ENCODE measurements around the gene DRAM1.

DNA sequence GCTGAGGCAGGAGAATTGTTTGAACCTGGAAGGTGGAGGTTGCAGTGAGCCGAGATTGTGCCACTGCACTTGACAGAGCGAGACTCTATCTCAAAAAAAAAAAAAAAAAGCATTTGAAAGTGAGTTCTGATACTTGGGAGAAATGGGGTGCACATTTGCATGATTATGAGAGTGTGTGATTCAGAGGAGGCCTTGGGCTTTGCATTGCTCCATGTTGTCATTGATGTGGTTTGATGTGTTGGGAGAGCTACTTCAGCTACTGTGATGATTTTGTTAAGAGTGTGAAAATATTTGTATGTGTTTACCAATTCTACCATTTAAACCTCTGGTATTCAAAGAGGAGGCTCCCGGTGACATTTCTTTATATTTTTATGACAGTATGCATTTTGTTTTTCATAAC is 24.4 kb downstream of the DRAM1 start:
- TF ChIP-seq, protein P1, sequence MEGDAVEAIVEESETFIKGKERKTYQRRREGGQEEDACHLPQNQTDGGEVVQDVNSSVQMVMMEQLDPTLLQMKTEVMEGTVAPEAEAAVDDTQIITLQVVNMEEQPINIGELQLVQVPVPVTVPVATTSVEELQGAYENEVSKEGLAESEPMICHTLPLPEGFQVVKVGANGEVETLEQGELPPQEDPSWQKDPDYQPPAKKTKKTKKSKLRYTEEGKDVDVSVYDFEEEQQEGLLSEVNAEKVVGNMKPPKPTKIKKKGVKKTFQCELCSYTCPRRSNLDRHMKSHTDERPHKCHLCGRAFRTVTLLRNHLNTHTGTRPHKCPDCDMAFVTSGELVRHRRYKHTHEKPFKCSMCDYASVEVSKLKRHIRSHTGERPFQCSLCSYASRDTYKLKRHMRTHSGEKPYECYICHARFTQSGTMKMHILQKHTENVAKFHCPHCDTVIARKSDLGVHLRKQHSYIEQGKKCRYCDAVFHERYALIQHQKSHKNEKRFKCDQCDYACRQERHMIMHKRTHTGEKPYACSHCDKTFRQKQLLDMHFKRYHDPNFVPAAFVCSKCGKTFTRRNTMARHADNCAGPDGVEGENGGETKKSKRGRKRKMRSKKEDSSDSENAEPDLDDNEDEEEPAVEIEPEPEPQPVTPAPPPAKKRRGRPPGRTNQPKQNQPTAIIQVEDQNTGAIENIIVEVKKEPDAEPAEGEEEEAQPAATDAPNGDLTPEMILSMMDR (IDR thresholded peaks at IDR 0.05): no peak
- TF ChIP-seq EP300 (IDR thresholded peaks at IDR 0.05; ENCODE audit: borderline replicate concordance in 1 of 2, low read depth in 1 of 2, low read length in 1 of 2) (no peak), FOSL2 (IDR thresholded peaks at IDR 0.05; ENCODE audit: borderline replicate concordance, low read depth) (no peak), TEAD4 (IDR thresholded peaks at IDR 0.05; ENCODE audit: borderline replicate concordance, insufficient read depth) (no peak), PBX3 (IDR thresholded peaks at IDR 0.05) (no peak), GABPA (IDR thresholded peaks at IDR 0.05; ENCODE audit: low read depth) (no peak), CHD2 (IDR thresholded peaks at IDR 0.05; ENCODE audit: low read length, partially characterized antibody) (no peak), MXI1 (IDR thresholded peaks at IDR 0.05; ENCODE audit: low read depth, low read length) (no peak), FOXJ3 (CRISPR knock-in tag; IDR thresholded peaks at IDR 0.05) (no peak), ELF1 (IDR thresholded peaks at IDR 0.05) (no peak)
- TF ChIP-seq, protein P2, sequence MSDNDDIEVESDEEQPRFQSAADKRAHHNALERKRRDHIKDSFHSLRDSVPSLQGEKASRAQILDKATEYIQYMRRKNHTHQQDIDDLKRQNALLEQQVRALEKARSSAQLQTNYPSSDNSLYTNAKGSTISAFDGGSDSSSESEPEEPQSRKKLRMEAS (IDR thresholded peaks at IDR 0.05; ENCODE audit: low read depth): no peak

All from SK-N-SH (cell line).